HepG2 (cell line): Measurements from ENCODE around the gene NUDT19. TPM values are rescaled to one million over a fixed set of nuclear protein-coding genes. Genes with fewer than 3 reads are reported as not detected.

Experiments
- CBX1 ChIP-seq: IDR thresholded peaks from one replicate; pipeline ENCODE4 v1.6.1; 2016; ENCODE audit warnings: antibody characterized with exemption, low read depth
- FOXC1 ChIP-seq: sonication (generic); formaldehyde crosslinking; IDR thresholded peaks from 2 replicates; pipeline ENCODE4 v1.8.0; 2022; ENCODE audit warnings: mild to moderate bottlenecking, missing genetic modification reagents, borderline replicate concordance
- TFDP1 ChIP-seq: IDR thresholded peaks from 2 replicates; pipeline ENCODE4 v1.6.1; 2016; ENCODE audit warnings: missing compliant biosample characterization, missing genetic modification reagents, borderline replicate concordance
- THAP8 ChIP-seq: sonication (generic); formaldehyde crosslinking; IDR thresholded peaks from 2 replicates; pipeline ENCODE4 v1.5.1; 2020; ENCODE audit warnings: missing genetic modification reagents, mild to moderate bottlenecking, borderline replicate concordance
- ZBTB2 ChIP-seq: sonication (generic); formaldehyde crosslinking; IDR thresholded peaks from 2 replicates; pipeline ENCODE4 v1.8.0; 2022; ENCODE audit warnings: low read depth, missing genetic modification reagents
- ZNF230 ChIP-seq: sonication (generic); formaldehyde crosslinking; IDR thresholded peaks from 2 replicates; pipeline ENCODE4 v1.4.0; 2020; ENCODE audit warnings: mild to moderate bottlenecking, missing genetic modification reagents
- ZNF280B ChIP-seq: sonication (generic); formaldehyde crosslinking; IDR thresholded peaks from 2 replicates; pipeline ENCODE4 v1.5.0; 2020; ENCODE audit warnings: missing genetic modification reagents, mild to moderate bottlenecking, borderline replicate concordance
- ZNF318 ChIP-seq: sonication (generic); formaldehyde crosslinking; IDR thresholded peaks from 2 replicates; pipeline ENCODE4 v1.4.0; 2020; ENCODE audit warnings: mild to moderate bottlenecking, missing genetic modification reagents
- ZNF549 ChIP-seq: sonication (generic); formaldehyde crosslinking; IDR thresholded peaks from 2 replicates; pipeline ENCODE4 v1.5.0; 2020; ENCODE audit warnings: missing genetic modification reagents
- ZNF550 ChIP-seq: sonication (generic); formaldehyde crosslinking; IDR thresholded peaks from 2 replicates; pipeline ENCODE4 v1.4.0; 2020; ENCODE audit warnings: mild to moderate bottlenecking, missing genetic modification reagents, borderline replicate concordance
- ZNF800 ChIP-seq: sonication (generic); formaldehyde crosslinking; IDR thresholded peaks from 2 replicates; pipeline ENCODE4 v1.4.0; 2020; ENCODE audit warnings: missing genetic modification reagents
- polyA plus RNA-seq, 8 experiments: library from polyadenylated mRNA; depleted of rRNA in 3 of 8; stranded (reverse) in 7 of 8; unstranded in 1 of 8; fragments of >200 nt; fragmentation: Illumina TruSeq in 4 of 8; extraction: Trizol in 4 of 8; gene quantifications; 2 replicates each; pipeline versions ENCODE4 v1.2.1 to v1.2.3, GENCODE V29; 2011 to 2016; ENCODE audit warnings: low read depth in 4 of 8, missing spikeins in 1 of 8, mixed read lengths in 1 of 8; ENCODE audit not compliant: insufficient read depth in 1 of 8
- total RNA-seq, 5 experiments: library from RNA; depleted of rRNA; stranded (reverse); fragments of >200 nt; fragmentation: Illumina TruSeq; extraction: Trizol; gene quantifications; 2 replicates each; pipeline ENCODE4 v1.2.3, GENCODE V29; 2016; ENCODE audit warnings: low read depth in 1 of 5

Gene NUDT19
- total and polyA plus RNA-seq, 2 of the 13 experiments (the other 11 are each of a cell fraction or from before 2014, with no cell fraction given) = 3.1 to 3.6 TPM

- TF ChIP-seq ZNF280B (CRISPR knock-in tag) = peak; percentile 18; the same call in 1 of the 2 replicates
- TF ChIP-seq TFDP1 = 0 out of 2 replicates have a peak, but pooled peaks have one; percentile 21
- no peak for TF ChIP-seq THAP8
- TF ChIP-seq ZNF230 (CRISPR knock-in tag) = peak; percentile 27; the same call in 1 of the 2 replicates
- peak; percentile 68; the same call in 1 of the 2 replicates for TF ChIP-seq ZNF800 (CRISPR knock-in tag)
- no peak for TF ChIP-seq CBX1
- TF ChIP-seq ZNF318 = no peak
- TF ChIP-seq ZNF549 = no peak
- no peak for TF ChIP-seq ZNF550 (CRISPR knock-in tag)
- no peak for TF ChIP-seq ZBTB2
- no peak; the same call in 1 of the 2 replicates for TF ChIP-seq FOXC1
Measured at GRCh38 chr19:32674931-32675719, 16.5 kb upstream of the NUDT19 start, which contains the start of gene ANKRD27 (continued).
